ENCODE measurements around the gene GBP7. TPM values are rescaled to one million over a fixed set of nuclear protein-coding genes. Genes with fewer than 3 reads are reported as not detected.

GBP7 gene
- total RNA-seq, 1 donor from 2014 or later, result not detected

- Histone ChIP-seq H3K27ac (ENCODE audit: low read depth, low read length) (no peak overlapping the region), H3K36me3 (ENCODE audit: insufficient read depth, low read length) (no peaks in the 10 kb centered on the region), H3K9me3 (ENCODE audit: insufficient read depth, low read depth, low read length) (no peaks in the 10 kb centered on the region), H4K20me1 (ENCODE audit: insufficient read depth, low read length) (no peaks in the 10 kb centered on the region), H3K79me2 (ENCODE audit: insufficient read depth, low read length) (no peaks in the 10 kb centered on the region), H3K4me2 (ENCODE audit: low read length) (no peak overlapping the region), H3K9ac (ENCODE audit: low read length) (no peak overlapping the region), H3K4me3 (ENCODE audit: insufficient read depth, low read depth, low read length) (no peak overlapping the region), H2AFZ (ENCODE audit: low read depth, low read length) (no peak overlapping the region), H3K4me1 (ENCODE audit: insufficient read depth, low read length) (no peaks in the 10 kb centered on the region), H3K27me3 (ENCODE audit: insufficient read depth, low read length) (no peaks in the 10 kb centered on the region)
- Mint-ChIP-seq H3K27ac (ENCODE audit: unreplicated experiment) (no peak overlapping the region), H3K9me3 (ENCODE audit: unreplicated experiment) (no peaks in the 10 kb centered on the region), H3K4me1 (ENCODE audit: low read depth, unreplicated experiment) (no peaks in the 10 kb centered on the region), H3K4me3 (ENCODE audit: unreplicated experiment) (no peak overlapping the region), H3K27me3 (ENCODE audit: low read depth, unreplicated experiment) (no peaks in the 10 kb centered on the region), H3K36me3 (ENCODE audit: low read depth, unreplicated experiment) (peaks cover 2% of the 10 kb centered on the region)
- TF ChIP-seq CTCF (IDR thresholded peaks at IDR 0.05; ENCODE audit: insufficient read depth, low read depth, low read length) (no peak), EZH2 (IDR thresholded peaks at IDR 0.05; ENCODE audit: insufficient read depth, low read length) (no peak)
- FAIRE-seq (no peak), DNase-seq (ENCODE audit: low read depth) (no peak)
These were observed 71.1 kb downstream of the GBP7 start for GRCh38 chr1:89104687-89105086.

GRCh38 chr1:89104147-89104546, 71.7 kb downstream of the GBP7 start:
- Histone ChIP-seq H3K4me3 (ENCODE audit: insufficient read depth, low read depth, low read length) (no peak overlapping the region), H3K4me2 (ENCODE audit: low read length) (no peak overlapping the region), H3K27me3 (ENCODE audit: insufficient read depth, low read length) (no peaks in the 10 kb centered on the region), H3K79me2 (ENCODE audit: insufficient read depth, low read length) (no peaks in the 10 kb centered on the region), H3K9ac (ENCODE audit: low read length) (no peak overlapping the region), H3K9me3 (ENCODE audit: insufficient read depth, low read depth, low read length) (no peaks in the 10 kb centered on the region), H4K20me1 (ENCODE audit: insufficient read depth, low read length) (no peaks in the 10 kb centered on the region), H3K27ac (ENCODE audit: low read depth, low read length) (no peak overlapping the region), H2AFZ (ENCODE audit: low read depth, low read length) (no peak overlapping the region), H3K36me3 (ENCODE audit: insufficient read depth, low read length) (no peaks in the 10 kb centered on the region), H3K4me1 (ENCODE audit: insufficient read depth, low read length) (no peaks in the 10 kb centered on the region)
- no peaks in the 10 kb centered on the region for H3K9me3 Mint-ChIP-seq (ENCODE audit: unreplicated experiment)
- no peaks in the 10 kb centered on the region for H3K4me1 Mint-ChIP-seq (ENCODE audit: low read depth, unreplicated experiment)
- no peak overlapping the region for H3K4me3 Mint-ChIP-seq (ENCODE audit: unreplicated experiment)
- H3K27me3 Mint-ChIP-seq (ENCODE audit: low read depth, unreplicated experiment), result no peaks in the 10 kb centered on the region
- FAIRE-seq (peak; percentile 52), DNase-seq (ENCODE audit: low read depth) (no peak)
- H3K27ac Mint-ChIP-seq (ENCODE audit: unreplicated experiment), result no peak overlapping the region
- H3K36me3 Mint-ChIP-seq (ENCODE audit: low read depth, unreplicated experiment), result peaks cover 2% of the 10 kb centered on the region
- TF ChIP-seq CTCF (IDR thresholded peaks at IDR 0.05; ENCODE audit: insufficient read depth, low read depth, low read length), result no peak
- no peak for TF ChIP-seq EZH2 (IDR thresholded peaks at IDR 0.05; ENCODE audit: insufficient read depth, low read length)

DNA sequence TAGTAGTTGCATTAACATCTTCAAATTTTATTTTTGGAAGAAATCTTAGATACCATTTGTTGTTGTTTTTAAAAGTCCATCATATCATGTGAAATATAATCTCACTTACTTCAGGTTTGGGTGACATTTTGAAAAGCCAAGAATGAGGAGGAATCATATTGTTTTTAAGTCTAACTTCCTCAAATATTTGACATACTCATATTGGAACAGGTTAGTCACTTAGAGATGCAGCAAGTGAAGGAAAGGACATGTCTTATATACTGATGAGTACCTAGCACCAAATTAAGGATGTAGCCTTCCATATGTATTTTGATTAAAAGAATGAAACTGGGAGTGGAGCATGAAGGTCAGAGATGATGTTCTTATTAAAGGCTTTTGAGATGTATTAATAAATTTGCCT, 73.8 kb downstream of the GBP7 start:
- Mint-ChIP-seq H3K4me3 (ENCODE audit: unreplicated experiment) (no peak overlapping the region), H3K36me3 (ENCODE audit: low read depth, unreplicated experiment) (peaks cover 2% of the 10 kb centered on the region), H3K9me3 (ENCODE audit: unreplicated experiment) (no peaks in the 10 kb centered on the region), H3K27me3 (ENCODE audit: low read depth, unreplicated experiment) (no peaks in the 10 kb centered on the region), H3K4me1 (ENCODE audit: low read depth, unreplicated experiment) (no peaks in the 10 kb centered on the region), H3K27ac (ENCODE audit: unreplicated experiment) (no peak overlapping the region)
- FAIRE-seq, result no peak
- no peak for DNase-seq (ENCODE audit: low read depth)
- Histone ChIP-seq H2AFZ (ENCODE audit: low read depth, low read length) (no peak overlapping the region), H3K27me3 (ENCODE audit: insufficient read depth, low read length) (no peaks in the 10 kb centered on the region), H4K20me1 (ENCODE audit: insufficient read depth, low read length) (no peaks in the 10 kb centered on the region), H3K4me3 (ENCODE audit: insufficient read depth, low read depth, low read length) (no peak overlapping the region), H3K4me2 (ENCODE audit: low read length) (no peak overlapping the region), H3K9me3 (ENCODE audit: insufficient read depth, low read depth, low read length) (no peaks in the 10 kb centered on the region), H3K4me1 (ENCODE audit: insufficient read depth, low read length) (no peaks in the 10 kb centered on the region), H3K9ac (ENCODE audit: low read length) (no peak overlapping the region), H3K27ac (ENCODE audit: low read depth, low read length) (no peak overlapping the region), H3K36me3 (ENCODE audit: insufficient read depth, low read length) (no peaks in the 10 kb centered on the region), H3K79me2 (ENCODE audit: insufficient read depth, low read length) (no peaks in the 10 kb centered on the region)
- no peak for TF ChIP-seq EZH2 (IDR thresholded peaks at IDR 0.05; ENCODE audit: insufficient read depth, low read length)

All from astrocyte (in vitro differentiated cells and primary cell).